LoVo (cell line): ENCODE results near the gene SLC29A3.
"Not testable (repeated sequence)": the region's sequence is repeated elsewhere in the genome, so short reads cannot be mapped to it uniquely, and the experiment has no call there.

Experiments used
- DNase-seq: peaks from one replicate; pipeline ENCODE4 v3.0.0-alpha.2; 2016; ENCODE audit warnings: low spot score

Gene SLC29A3

GRCh38 chr10:71319042-71319799, at the start of gene SLC29A3:
TSS of gene SLC29A3 (plus strand) at chr10:71319259. CDS start at chr10:71319310, 51 bp downstream.
- peak; percentile 92 for DNase-seq

- no peak for DNase-seq
Measured at GRCh38 chr10:71269301-71270288, 49.5 kb upstream of the SLC29A3 start.

GRCh38 chr10:71270301-71271220, 48.5 kb upstream of the SLC29A3 start:
- DNase-seq = peak; percentile 58

- no peak for DNase-seq
Measured at GRCh38 chr10:71271662-71272055, 47.4 kb upstream of the SLC29A3 start.

GRCh38 chr10:71272056-71272771, 46.8 kb upstream of the SLC29A3 start:
- DNase-seq = no peak

- not testable (repeated sequence) for DNase-seq
Measured at GRCh38 chr10:71272974-71273373, 46.1 kb upstream of the SLC29A3 start.

GRCh38 chr10:71273506-71273905, 45.6 kb upstream of the SLC29A3 start:
- DNase-seq = no peak

- no peak for DNase-seq
Measured at GRCh38 chr10:71274901-71275796, 43.9 kb upstream of the SLC29A3 start.

- no peak for DNase-seq
Measured at GRCh38 chr10:71276873-71277272, 42.2 kb upstream of the SLC29A3 start.

- no peak for DNase-seq
Measured at GRCh38 chr10:71277914-71278665, 41.0 kb upstream of the SLC29A3 start.

GRCh38 chr10:71278691-71279588, 40.1 kb upstream of the SLC29A3 start:
- no peak for DNase-seq

DNA sequence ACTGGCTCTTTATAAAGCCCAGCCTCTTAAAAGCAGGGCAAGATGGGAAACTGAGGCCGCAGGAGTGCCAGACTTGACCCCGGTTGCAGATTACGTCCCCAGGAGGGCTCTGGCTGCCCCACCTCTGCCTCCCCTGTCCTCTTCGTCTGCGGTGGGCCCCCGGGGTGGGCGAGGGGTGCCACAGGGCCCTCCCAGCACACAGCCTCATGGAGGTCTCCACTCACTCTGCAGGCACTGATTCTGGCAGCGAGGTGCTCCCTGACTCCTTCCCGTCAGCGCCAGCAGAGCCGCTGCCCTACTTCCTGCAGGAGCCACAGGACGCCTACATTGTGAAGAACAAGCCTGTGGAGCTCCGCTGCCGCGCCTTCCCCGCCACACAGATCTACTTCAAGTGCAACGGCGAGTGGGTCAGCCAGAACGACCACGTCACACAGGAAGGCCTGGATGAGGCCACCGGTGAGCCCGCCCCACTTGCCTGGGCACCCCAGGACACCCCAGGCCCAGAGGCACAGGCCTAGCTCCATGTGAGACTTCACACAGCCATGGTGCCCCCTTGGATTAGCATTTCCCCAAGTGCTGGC, 39.4 kb upstream of the SLC29A3 start:
- DNase-seq = no peak

- DNase-seq = no peak
Measured at GRCh38 chr10:71280216-71280615, 38.8 kb upstream of the SLC29A3 start.

DNA sequence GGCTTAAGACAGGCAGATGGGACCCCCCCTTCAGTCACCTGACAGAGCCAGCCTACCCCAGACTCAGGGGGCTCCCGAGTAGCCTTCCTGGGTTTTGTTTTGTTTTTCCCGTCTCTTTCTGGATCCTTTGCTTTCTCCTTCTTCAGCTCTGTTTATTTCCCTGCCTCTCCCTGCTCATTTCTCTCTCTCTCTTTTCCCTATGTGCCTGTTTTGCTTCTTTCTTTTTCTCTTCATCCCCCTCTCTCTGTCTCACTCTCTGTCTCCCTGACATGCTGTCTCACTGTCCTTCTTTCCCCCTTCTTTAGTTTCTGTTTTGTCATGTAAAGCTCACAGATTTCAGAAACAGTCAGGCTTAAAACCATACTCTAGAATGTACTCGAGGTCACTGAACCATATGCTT, 38.2 kb upstream of the SLC29A3 start:
- DNase-seq = no peak

GRCh38 chr10:71281646-71282322, 37.3 kb upstream of the SLC29A3 start:
- no peak for DNase-seq

DNA sequence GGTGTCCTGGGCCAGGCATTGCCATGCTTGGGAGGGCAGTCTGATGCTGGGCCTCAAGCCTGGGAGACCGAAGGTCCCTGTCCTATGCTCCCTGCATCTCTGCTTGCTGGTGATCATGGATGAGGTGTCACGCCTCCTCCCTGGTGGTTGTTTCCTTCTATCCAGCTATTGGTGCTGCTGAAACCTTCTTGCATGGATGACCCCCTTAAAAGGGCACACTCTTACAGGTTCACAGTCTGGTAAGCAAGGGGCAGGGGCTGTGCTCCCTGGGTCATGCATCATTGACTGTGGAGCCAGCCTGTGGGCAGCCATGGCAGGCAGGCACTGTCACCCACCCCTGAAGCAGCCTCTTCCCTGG, 36.8 kb upstream of the SLC29A3 start:
- no peak for DNase-seq

DNA sequence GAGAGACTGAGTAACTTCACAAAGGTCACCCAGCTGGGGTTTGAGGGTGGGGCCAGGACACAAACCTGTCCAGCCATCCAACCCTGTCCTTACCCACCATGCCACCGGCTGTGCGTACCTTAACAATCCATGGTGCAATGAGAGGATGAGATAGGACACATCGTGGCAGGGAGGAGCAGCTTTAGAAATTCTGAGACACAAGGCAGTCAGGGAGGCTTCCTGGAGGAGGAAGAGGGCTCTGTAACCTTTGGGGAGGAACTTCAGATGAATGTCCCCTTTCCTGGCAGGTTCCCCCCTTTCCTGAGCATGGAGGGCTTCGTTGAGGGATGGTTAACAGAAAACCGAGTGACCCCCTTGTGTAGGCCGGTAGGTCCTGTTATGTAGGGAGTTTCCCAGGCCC, 35.6 kb upstream of the SLC29A3 start:
- no peak for DNase-seq
